Daoy (cell line): ENCODE results near the gene DCAF4L1. TPM values are rescaled to one million over a fixed set of nuclear protein-coding genes. Genes with fewer than 3 reads are reported as not detected.
A peak's percentile ranks its signal among the peaks of the same experiment; 100 is the strongest.

Source experiments
- DNase-seq: peaks from one replicate; pipeline ENCODE4 v3.0.0-alpha.2; 2015; ENCODE audit warnings: low read depth
- total RNA-seq: library from RNA; depleted of rRNA; stranded (reverse); fragments of >200 nt; shearing (Covaris generic); gene quantifications from 2 replicates; pipeline ENCODE4 v1.2.3, GENCODE V29; 2014; rRNA removed

The DCAF4L1 gene, protein sequence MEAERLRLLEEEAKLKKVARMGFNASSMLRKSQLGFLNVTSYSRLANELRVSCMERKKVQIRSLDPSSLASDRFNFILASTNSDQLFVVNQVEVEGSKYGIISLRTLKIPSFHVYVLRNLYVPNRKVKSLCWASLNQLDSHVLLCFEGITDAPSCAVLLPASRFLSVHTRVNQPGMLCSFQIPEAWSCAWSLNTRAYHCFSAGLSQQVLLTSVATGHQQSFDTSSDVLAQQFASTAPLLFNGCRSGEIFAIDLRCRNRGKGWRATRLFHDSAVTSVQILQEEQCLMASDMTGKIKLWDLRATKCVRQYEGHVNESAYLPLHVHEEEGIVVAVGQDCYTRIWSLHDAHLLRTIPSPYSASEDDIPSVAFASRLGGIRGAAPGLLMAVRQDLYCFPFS
- 0.12 and 0.23 TPM in 2 replicates for total RNA-seq

DNA sequence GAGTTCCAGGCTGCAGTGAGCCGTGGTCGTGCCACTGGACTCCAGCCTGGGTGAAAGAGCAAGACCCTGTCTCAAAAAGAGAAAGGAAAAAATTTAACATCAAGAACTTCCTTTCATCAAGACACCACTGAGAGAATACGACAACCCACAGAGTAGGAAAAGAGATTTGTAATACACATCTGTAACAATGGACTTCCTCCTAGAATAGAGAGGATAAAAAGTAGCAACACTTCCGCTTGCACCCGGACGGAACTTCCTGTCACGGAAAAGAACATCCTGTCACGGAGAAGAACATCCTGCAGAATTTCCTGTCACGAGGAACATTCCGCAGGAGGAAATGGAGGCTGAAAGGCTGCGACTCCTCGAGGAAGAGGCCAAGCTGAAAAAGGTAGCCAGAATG, at the start of gene DCAF4L1:
Gene DCAF4L1 (plus strand): TSS at position 301 of the 400 bp plus-strand sequence. CDS start 37 bp downstream, at position 338.
- DNase-seq, result no peak

DNA sequence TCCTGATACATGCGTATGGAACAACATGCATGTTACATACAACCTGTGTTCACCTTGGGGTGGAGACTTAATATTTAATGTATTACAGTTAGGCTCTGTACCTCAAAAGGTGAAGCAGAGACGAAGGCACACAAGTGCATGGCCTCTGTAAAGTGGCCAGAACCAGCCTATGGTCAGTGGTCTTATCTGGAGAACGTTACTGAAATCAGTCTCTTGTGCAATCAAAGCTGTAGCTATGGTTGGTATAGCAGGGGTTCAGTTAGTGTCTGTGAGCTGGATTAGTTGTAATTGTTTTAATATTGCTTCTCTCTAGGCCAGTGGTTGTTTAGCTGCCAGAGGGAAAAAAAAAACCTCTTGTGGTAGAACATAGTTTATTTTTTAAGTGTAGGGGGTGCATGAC, 48.6 kb upstream of the DCAF4L1 start:
- DNase-seq, result no peak

DNA sequence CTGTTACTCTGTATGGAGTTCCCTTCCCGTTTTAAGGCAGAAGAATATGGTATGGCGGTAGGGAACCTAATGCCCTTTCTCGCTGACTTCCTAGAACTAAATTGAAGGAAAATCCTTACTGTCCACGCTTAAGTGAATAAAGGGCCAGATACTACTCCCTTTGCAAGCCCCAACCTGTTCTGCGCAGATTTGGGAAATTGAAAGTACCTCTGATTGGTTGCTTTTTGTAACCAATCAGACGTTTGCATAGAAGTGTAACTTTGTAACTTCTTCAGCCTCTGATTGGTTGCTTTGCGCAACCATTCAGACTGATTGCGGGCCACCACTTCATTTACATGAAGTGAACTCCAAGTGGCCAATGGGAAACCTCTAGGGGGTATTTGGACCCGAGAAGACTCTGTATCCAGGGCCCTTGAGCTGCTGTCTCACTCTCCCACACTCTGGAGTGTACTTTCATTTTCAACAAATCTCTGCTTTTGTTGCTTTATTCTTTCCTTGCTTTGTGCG, 47.5 kb upstream of the DCAF4L1 start:
- peak; percentile 12 for DNase-seq

DNA sequence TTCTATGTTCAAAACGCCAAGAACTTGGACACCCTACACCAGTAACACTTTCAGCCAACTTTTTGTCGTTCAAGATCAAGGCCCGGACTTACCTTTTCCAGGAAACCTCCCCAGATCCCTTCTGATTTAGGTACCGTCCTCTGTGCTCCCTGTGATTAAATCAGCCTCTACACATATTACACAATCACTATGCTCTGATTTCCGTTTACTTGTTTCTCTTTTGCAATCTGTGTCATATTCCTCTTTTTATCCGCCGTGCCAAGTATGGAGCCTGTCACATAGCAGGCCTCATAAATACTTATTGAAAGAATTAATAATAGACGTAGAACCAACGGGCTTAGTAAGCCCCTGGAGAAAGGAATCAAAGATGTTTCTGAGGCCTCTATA, 47.0 kb upstream of the DCAF4L1 start:
- DNase-seq, result no peak

DNA sequence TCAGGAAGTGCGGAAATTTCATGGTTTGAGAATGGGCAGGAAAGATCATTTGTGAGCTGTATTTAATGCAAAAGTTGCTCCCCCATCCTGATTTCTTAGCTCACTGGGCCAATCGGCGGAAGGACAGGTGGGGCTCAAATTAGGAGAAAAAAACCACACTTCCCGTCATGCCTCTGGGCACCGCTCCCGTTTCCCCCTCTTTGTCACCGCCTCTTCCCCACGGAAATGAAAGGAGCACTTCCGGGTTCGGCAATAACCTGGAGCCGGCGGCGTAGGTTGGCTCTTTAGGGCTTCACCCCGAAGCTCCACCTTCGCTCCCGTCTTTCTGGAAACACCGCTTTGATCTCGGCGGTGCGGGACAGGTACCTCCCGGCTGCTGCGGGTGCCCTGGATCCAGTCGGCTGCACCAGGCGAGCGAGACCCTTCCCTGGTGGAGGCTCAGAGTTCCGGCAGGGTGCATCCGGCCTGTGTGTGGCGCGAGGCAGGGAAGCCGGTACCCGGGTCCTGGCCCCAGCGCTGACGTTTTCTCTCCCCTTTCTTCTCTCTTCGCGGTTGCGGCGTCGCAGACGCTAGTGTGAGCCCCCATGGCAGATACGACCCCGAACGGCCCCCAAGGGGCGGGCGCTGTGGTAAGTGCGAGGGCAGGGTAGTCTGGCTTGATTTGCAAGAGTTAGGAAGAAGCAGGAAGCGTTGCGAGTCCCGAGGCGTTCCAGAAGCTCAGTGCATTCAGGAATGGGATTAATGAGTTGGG, 46.5 kb upstream of the DCAF4L1 start, which contains the start of gene TMEM33:
Gene TMEM33 (plus strand): TSS at position 529 of the 751 bp plus-strand sequence. CDS start 56 bp downstream, at position 585.
- DNase-seq, result peak; percentile 91

DNA sequence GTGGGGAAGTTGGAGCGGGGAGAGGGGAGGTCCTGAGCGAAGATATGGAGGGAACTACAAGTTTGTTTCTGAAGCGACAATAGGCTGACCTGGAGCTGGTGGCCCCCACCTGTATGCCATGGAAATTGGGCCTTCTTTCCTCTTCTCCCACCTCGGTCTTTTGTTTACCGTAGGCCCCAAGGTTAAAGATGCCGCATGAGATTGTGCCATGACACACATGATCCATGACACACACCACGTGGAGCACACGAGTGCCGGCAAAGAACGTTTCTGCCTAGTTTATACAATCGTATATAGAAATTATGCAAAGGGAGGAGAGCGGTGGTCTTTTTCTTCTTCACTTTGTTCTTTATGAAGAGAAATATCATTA, 45.9 kb upstream of the DCAF4L1 start:
- peak; percentile 30 for DNase-seq

DNA sequence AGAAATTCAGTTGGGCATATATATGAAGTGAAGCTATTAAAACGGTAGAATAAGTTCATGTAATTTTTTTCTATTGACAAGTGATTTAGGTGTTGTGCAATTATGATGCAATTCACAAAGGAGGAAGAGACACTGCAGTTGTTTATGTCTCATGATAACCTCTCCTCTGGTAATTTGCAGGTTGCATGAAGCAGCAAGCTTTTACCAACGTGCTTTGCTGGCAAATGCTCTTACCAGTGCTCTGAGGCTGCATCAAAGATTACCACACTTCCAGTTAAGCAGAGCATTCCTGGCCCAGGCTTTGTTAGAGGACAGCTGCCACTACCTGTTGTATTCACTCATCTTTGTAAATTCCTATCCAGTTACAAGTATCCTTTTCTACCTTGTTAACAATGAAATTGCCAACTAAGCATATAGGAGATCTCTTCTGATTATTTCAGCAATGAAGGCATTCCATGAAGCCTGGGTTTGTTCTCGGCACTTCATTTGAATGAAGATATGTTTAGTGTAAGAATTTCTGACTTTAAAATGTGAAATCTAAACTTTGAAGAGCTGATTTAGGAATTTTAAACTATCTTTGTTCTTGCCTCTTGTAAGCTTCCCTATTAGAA, 42.4 kb upstream of the DCAF4L1 start:
- DNase-seq, result no peak

DNA sequence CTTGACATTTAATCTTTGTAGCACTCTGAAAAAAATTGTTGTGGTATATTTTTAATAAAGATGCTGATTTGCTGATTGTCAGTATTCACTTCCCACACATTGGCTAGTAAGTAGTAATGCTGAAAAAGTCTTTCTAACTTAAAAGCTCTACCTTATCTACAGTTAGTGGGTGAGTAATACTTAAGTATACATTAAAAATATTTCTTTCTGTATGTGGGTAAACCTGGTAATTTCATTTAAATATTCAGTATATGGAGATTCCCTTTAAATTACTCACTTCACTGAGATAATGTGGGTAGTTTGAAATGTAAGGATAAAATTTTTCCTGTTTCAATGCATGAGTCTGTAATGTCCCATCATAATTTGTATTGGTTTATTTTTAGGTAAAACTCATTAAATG, 40.7 kb upstream of the DCAF4L1 start:
- DNase-seq, result no peak

DNA sequence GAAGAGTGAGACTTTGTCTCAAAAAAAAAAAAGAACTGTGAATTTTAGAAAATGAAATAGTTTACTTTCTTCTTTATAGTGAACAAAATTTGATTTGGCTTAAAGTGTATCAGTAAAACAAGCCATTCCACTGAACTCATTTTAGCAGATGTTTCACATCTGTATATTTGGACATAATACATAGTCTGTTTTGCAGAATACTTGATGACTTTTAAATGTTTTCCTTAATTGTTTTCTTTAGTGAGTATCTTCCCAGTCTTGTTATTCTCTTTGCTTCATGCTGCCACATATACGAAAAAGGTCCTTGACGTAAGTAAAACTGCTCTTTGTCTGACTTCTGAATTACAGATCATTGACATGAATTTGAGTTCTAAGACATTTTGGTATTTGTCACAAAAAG, 38.0 kb upstream of the DCAF4L1 start:
- DNase-seq, result no peak

DNA sequence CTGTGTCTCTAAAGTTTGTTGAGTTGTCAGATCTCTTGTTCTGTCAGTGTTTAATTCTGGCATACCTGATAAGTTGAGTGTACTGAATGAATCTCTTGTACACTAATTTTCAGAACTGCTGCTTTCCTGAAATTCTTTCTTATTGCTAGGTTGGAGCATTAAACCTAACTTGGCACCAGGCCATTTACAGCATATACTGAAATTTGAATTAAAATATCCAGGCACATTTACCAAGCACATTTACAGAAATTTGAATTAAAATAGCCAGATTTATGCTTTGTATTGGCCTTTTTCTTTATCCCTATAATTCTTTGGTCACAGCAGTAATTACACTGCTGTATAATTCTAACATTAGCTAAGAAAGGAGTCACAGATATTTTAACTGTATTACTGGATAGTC, 37.5 kb upstream of the DCAF4L1 start:
- DNase-seq, result no peak

DNA sequence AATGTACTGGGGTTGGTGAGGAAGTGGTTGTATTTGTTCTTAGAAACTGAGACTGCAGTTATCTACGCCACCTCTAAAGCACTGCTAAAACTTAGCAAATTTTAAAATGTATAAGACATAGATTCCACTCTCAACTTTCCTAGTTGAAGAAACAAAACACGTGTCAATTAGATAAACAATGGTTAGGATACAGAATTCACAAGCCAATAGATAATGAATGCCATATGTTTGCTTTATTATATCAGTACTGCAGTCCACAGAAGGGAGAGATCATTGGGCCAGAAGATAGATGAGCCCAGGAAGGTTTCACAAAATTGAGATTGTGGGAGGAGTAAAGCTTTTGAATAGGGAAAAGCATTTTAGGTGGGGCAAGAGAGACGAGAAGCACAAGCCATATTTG, 32.0 kb upstream of the DCAF4L1 start:
- DNase-seq, result no peak

DNA sequence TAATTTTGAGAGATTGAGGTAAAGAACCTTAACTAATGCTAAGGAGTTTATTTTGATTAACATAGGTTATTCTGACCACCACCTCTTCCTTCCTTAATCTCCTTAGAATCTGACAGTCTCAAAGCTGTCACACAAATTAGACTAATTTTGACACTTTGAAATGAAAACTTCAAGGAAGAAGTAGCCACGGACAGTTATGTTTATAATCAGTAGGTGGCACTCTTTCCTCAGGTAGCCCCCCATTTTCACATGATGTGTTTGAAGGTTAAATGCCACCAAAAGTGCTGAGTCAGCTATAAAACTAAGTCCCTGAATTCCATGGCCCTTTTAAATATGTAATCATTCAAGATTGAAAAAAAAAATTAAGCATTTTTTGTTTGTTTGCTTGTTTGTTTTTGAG, 23.9 kb upstream of the DCAF4L1 start:
- no peak for DNase-seq

DNA sequence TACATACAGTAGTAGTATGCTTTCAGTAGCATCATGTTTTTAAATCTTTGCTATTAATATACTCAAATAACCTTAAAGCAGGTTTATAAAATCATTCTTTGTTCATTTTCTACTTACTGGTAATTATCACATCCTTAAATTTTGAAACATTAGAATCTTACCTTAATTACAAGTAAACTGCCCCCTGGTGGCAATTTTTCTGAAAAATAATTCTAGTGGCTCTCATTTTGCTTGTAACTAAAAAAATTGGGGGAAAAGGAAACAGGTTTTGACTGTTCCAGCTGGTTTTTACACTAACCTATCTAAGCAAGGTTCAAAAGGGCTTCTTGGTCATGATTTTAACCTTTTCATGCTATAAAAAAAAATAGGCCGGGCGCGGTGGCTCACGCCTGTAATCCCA, 18.5 kb upstream of the DCAF4L1 start:
- no peak for DNase-seq

DNA sequence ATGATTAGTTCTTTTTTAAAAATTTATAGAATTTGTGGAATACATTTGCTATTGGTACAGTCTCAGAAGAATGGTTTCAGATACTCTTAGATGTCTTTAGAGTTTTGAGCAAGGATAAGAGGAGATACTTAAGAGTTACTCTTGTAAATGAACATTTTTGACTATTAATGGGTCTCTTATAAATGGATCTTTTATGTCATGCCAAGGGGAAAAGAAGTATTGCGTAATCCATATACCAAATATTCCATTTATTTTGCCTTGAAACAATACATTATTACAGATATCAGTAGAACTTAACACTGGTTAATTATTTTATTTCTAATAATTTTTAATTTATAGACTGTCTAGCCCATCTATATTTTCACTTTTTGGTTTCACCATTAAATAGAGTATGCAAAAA, 17.2 kb upstream of the DCAF4L1 start:
- DNase-seq, result no peak

DNA sequence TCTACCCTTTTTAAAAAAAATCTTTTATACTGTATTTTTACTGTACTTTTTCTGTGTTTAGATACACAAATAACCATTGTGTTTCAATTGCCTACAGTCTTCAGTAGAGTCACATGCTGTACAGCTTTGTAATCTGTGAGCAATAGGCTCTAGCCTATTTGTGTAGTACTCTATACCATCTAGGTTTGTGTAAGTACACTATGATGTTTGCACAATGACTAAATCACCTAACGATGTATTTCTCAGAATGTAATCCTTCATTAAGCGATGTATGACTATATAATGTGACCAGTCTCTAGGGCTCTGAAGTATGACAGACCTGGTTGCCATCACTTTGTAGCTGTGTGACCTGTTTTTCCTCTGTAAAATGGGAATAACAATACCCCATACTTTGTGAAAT, 14.2 kb upstream of the DCAF4L1 start:
- no peak for DNase-seq

DNA sequence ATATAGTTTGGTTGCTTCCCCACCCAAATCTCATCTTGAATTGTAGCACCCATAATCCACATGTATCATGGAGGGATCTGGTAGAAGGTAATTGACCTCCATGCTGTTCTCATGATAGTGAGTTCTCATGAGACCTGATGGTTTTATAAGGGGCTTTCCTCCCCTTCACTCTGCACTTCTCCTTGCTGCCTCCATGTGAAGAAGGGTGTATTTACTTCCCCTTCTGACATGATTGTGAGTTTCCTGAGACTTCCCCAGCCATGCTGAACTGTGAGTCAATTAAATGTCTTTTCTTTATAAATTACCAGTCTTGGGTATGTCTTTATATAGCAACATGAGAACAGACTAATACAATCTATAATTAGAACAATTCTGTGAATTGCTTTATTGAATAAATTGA, 11.9 kb upstream of the DCAF4L1 start:
- DNase-seq, result no peak

DNA sequence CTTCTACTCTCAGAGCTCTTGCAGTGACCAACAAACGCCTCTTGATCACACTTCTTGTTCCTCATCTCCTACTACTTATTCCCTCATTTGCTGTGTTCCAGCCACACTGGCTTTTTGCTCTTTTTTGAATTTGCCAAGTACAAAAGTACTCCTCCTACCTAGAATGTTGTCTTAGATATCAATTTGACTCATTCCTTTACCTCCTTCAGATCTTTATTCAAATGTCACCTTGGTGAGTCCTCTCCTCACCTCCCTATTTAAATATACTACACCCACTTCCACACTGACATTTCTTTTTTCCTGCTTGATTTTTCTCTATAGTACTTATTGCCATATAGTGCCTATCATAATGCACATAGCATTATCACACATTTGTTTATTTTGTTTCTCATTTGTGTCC, 6.2 kb upstream of the DCAF4L1 start:
- DNase-seq, result no peak

DNA sequence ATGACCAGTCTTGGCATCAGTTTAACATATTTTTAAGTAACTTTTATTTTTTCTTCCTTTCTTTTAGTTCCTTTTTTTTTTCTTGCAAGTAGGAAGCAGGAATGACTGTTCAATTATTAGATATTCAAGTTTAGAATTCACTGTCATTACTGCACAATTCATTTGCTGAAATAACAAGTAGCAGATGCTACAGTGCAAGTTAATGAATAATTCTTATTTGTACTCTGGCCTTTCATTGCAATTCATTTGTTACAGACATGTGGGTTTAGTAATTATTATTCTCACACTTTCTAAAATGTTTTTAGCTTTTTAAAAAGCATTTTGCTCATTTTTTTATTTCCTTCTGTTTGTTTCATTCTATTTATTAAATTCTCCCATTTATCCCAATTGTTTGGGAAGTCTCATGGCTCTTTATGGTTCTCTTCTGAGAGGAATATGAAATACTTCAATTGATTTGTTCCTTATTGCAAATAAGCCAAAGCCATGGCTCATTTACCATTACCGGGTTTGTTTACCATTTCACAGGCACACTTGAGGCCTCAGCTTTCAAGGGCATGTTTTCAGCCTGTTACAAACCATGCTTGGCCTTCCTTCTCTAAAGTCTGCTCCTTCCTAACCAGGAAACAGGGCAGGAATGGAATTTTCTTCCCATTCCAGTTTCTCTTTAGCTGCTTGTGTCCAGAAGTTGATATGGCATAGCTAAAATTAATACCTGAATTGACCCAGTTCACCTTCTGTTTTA, 4.6 kb upstream of the DCAF4L1 start:
- DNase-seq, result no peak

DNA sequence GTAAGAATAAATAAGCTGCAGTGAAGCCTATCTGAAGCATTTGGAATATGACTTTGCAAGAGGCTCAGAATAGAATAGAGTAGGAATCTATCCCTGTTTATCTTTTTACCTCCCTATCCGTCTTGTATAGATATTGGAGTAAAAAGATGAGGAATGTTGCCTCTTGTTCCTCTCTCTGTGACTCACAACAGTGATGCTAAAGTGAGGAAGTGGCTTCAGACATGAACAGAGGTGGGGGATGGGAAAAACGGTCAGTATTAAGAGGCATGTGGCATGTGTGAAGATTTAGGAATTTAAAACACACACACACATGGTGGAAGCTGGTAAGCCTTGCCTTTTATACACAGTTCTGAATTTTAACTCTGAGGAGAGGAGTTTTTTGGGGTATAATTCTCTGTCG, 3.8 kb upstream of the DCAF4L1 start:
- DNase-seq, result peak; percentile 33

DNA sequence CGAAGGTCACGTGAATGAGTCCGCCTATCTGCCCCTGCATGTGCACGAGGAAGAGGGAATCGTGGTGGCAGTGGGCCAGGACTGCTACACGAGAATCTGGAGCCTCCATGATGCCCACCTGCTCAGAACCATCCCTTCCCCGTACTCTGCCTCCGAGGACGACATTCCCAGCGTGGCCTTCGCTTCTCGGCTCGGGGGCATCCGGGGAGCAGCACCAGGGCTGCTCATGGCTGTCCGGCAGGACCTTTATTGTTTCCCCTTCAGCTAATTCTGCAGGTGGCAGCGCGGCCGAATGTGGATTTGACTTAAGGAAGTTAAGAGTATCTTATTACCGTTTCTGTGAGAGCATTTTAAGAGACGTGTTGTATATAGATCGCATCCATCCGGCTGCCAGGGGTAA, 1.2 kb downstream of the DCAF4L1 start:
- DNase-seq, result no peak

DNA sequence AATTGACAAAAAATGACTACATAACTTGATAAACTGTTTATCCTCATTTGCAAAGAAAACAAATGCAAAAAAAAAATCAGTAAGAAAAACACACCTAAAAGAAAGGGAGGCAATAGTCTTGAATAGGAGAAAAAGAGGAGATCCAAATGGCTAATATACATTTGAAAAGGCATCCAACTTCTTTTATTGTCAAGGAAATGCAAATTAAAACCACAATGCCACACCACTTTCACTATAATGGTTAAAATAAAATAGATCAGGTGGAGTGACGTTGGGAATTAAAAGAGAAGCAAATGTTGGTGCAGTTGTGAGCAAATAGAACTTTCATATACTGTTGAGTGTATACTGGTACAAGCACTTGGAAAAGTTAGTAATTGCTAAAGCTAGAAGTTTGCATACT, 3.6 kb downstream of the DCAF4L1 start:
- no peak for DNase-seq

DNA sequence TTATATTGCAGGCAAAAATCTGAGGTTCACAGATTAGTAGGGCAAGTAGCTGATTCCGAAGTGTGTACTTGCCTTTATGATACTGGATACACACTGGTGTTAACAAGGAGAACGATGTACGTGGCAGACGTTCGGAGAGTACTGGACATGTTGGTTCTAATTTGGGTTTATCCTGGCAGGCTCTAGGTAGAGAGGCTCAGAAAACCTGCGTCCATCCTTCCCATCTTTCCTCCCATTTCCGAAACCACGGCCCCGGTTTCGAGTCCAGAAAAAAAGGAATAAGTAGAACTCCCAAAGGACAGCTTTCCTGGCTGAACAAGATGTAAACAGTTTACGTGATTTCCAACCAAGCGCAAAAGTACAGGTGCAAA, 8.4 kb downstream of the DCAF4L1 start:
- DNase-seq, result no peak
